OCI-LY3 (cell line): ENCODE results near the gene METTL5.

Source experiments
- H2AFZ ChIP-seq: fragments of 200-600, 300-600 bp; shearing (Covaris generic); 2 replicates; pipeline ENCODE4 v1.6.0; 2014; ENCODE audit warnings: antibody characterized with exemption, low read depth, low read length
- H3K27ac ChIP-seq: fragments of 200-600, 300-600 bp; sonication (generic); 2 replicates; pipeline ENCODE4 v1.5.1; 2014; ENCODE audit warnings: mild to moderate bottlenecking, low read length, moderate library complexity, mixed read lengths
- H3K27me3 ChIP-seq: fragments of 200-600, 300-600 bp; sonication (generic); 2 replicates; pipeline ENCODE4 v1.6.1; 2014; ENCODE audit warnings: low read depth, low read length, mixed read lengths
- H3K36me3 ChIP-seq: fragments of 200-600, 300-600 bp; sonication (generic); replicated peaks from 2 replicates; pipeline ENCODE3; 2014; ENCODE audit warnings: low read depth, low read length, mixed read lengths
- H3K4me1 ChIP-seq: fragments of 300-600, 200-600 bp; sonication (generic); 2 replicates; pipeline ENCODE4 v1.6.1; 2014; ENCODE audit warnings: low read length, mixed read lengths
- H3K4me2 ChIP-seq: fragments of 200-600, 300-600 bp; sonication (generic); 2 replicates; pipeline ENCODE4 v1.6.1; 2014; ENCODE audit warnings: low read length, mixed read lengths
- H3K4me3 ChIP-seq: fragments of 300-600, 200-600 bp; sonication (generic); 2 replicates; pipeline ENCODE4 v1.5.1; 2014; ENCODE audit warnings: antibody characterized with exemption, mild to moderate bottlenecking, low read length, moderate library complexity
- H3K79me2 ChIP-seq: fragments of 300-600, 200-600 bp; shearing (Covaris generic); 2 replicates; pipeline ENCODE4 v1.6.1; 2014; ENCODE audit warnings: mild to moderate bottlenecking, low read length, mixed read lengths
- H3K9ac ChIP-seq: fragments of 300-600, 200-600 bp; shearing (Covaris generic); 2 replicates; pipeline ENCODE4 v1.6.0; 2014; ENCODE audit warnings: mild to moderate bottlenecking, low read length, moderate library complexity
- H3K9me3 ChIP-seq: fragments of 200-600, 300-600 bp; shearing (Covaris generic); 2 replicates; pipeline ENCODE4 v1.6.1; 2014; ENCODE audit warnings: low read length, mixed read lengths; ENCODE audit not compliant: insufficient read depth
- H4K20me1 ChIP-seq: fragments of 200-600, 300-600 bp; sonication (generic); 2 replicates; pipeline ENCODE4 v1.6.1; 2016; ENCODE audit warnings: low read length, mixed read lengths; ENCODE audit not compliant: insufficient read depth
- EZH2phosphoT487 ChIP-seq: fragments of 200-600 bp; shearing (Covaris generic); IDR thresholded peaks from 2 replicates; pipeline ENCODE4 v1.6.1; 2018; ENCODE audit warnings: antibody characterized with exemption, mixed run types, low read depth
- TF ChIP-seq, protein P1 (sequence below): fragments of 200-600, 300-600 bp; sonication (generic); IDR thresholded peaks from 2 replicates; pipeline ENCODE4 v1.5.1; 2014; ENCODE audit warnings: antibody characterized with exemption, low read length, low read depth

METTL5 gene

GRCh38 chr2:169798397-169798717 is 26.3 kb downstream of the METTL5 start:
- H3K27ac ChIP-seq, result peak overlapping the region; percentile 86; the same call in 1 of the 2 replicates
- H3K4me3 ChIP-seq, result peak overlapping the region; percentile 85
- H3K9me3 ChIP-seq, result no peaks in the 10 kb centered on the region
- peak overlapping the region; percentile 76 for H3K9ac ChIP-seq
- H3K4me1 ChIP-seq, result peaks cover 24% of the 10 kb centered on the region
- H3K36me3 ChIP-seq, result peaks cover 5% of the 10 kb centered on the region
- H3K79me2 ChIP-seq, result peaks cover 46% of the 10 kb centered on the region
- H4K20me1 ChIP-seq, result no peaks in the 10 kb centered on the region
- H3K27me3 ChIP-seq, result no peaks in the 10 kb centered on the region
- TF ChIP-seq, protein P1, sequence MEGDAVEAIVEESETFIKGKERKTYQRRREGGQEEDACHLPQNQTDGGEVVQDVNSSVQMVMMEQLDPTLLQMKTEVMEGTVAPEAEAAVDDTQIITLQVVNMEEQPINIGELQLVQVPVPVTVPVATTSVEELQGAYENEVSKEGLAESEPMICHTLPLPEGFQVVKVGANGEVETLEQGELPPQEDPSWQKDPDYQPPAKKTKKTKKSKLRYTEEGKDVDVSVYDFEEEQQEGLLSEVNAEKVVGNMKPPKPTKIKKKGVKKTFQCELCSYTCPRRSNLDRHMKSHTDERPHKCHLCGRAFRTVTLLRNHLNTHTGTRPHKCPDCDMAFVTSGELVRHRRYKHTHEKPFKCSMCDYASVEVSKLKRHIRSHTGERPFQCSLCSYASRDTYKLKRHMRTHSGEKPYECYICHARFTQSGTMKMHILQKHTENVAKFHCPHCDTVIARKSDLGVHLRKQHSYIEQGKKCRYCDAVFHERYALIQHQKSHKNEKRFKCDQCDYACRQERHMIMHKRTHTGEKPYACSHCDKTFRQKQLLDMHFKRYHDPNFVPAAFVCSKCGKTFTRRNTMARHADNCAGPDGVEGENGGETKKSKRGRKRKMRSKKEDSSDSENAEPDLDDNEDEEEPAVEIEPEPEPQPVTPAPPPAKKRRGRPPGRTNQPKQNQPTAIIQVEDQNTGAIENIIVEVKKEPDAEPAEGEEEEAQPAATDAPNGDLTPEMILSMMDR, result no peak
- TF ChIP-seq EZH2phosphoT487, result no peak
- H2AFZ ChIP-seq, result peak overlapping the region; percentile 59
- H3K4me2 ChIP-seq, result peak overlapping the region; percentile 66

DNA sequence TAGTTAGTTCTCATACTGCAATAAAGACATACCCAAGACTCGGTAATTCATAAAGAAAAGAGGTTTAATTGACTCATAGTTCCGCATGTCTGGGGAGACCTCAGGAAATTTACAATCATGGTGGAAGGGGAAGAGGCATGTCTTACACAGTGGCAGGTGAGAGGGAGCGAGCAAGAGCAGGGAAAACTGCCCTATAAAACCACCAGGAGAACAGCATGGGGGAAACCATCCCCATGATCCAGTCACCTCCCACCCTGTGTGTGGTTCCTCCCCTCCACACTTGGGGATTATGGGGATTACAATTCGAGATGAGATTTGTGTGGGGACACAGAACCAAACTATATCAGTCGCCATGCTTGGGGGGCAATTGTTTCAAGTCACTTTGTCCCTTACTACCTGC is 27.1 kb downstream of the METTL5 start:
- Histone ChIP-seq H3K9ac (no peak overlapping the region), H3K27me3 (no peaks in the 10 kb centered on the region), H3K9me3 (no peaks in the 10 kb centered on the region), H3K4me1 (peaks cover 23% of the 10 kb centered on the region), H3K4me2 (no peak overlapping the region), H3K4me3 (no peak overlapping the region), H2AFZ (no peak overlapping the region), H3K27ac (no peak overlapping the region), H4K20me1 (no peaks in the 10 kb centered on the region), H3K79me2 (peaks cover 38% of the 10 kb centered on the region), H3K36me3 (peaks cover 5% of the 10 kb centered on the region)
- TF ChIP-seq EZH2phosphoT487, result no peak

DNA sequence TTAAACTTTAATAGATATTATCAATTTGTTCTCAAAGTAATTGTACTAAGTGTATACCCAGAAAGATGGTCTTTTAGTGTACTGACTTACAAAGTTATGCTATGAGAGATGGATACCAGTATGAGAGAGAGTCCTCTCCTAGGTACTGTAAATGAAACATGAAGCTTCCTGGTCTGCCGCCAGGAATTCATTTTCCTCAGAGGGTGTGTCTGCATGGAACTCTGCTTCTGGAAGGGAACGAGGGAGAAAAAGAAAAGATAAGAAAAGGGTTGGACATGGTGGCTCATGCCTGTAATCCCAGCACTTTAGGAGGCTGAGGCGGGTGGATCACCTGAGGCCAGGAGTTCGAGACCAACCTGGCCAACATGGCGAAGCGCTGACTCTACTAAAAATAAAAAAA is 28.3 kb downstream of the METTL5 start:
- Histone ChIP-seq H3K27me3 (no peaks in the 10 kb centered on the region), H3K27ac (no peak overlapping the region), H3K79me2 (peaks cover 27% of the 10 kb centered on the region), H3K4me1 (peaks cover 13% of the 10 kb centered on the region), H4K20me1 (no peaks in the 10 kb centered on the region), H3K4me3 (no peak overlapping the region), H3K9ac (no peak overlapping the region), H2AFZ (no peak overlapping the region), H3K9me3 (no peaks in the 10 kb centered on the region), H3K36me3 (peaks cover 5% of the 10 kb centered on the region), H3K4me2 (no peak overlapping the region)
- TF ChIP-seq, protein P1, result no peak
- TF ChIP-seq EZH2phosphoT487, result no peak

DNA sequence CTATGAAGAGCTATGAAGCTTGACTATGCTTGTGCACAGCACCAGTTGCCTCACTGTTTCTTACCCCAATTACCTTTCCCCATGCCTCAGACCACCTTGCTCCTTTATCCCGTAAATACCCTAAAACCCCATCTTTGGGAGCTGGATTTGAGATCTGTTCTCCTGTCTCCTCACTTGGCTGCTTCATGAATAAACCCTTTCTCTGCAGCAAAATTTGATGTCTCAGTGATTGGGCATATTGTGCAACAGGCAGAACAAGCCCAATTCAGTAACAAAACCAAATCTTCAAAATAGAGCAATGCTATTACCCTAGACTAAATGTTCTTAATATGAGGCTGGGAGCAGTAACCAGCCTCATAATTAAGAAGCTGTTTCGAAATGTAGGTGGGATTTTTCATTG is 29.5 kb downstream of the METTL5 start:
- no peak overlapping the region for H3K4me2 ChIP-seq
- H3K9me3 ChIP-seq, result no peaks in the 10 kb centered on the region
- H4K20me1 ChIP-seq, result no peaks in the 10 kb centered on the region
- no peak overlapping the region for H2AFZ ChIP-seq
- H3K27ac ChIP-seq, result no peak overlapping the region
- TF ChIP-seq EZH2phosphoT487, result no peak
- TF ChIP-seq, protein P1, result no peak
- no peaks in the 10 kb centered on the region for H3K27me3 ChIP-seq
- peaks cover 14% of the 10 kb centered on the region for H3K79me2 ChIP-seq
- no peaks in the 10 kb centered on the region for H3K36me3 ChIP-seq
- no peak overlapping the region for H3K9ac ChIP-seq
- H3K4me1 ChIP-seq, result peaks cover 8% of the 10 kb centered on the region
- H3K4me3 ChIP-seq, result no peak overlapping the region

DNA sequence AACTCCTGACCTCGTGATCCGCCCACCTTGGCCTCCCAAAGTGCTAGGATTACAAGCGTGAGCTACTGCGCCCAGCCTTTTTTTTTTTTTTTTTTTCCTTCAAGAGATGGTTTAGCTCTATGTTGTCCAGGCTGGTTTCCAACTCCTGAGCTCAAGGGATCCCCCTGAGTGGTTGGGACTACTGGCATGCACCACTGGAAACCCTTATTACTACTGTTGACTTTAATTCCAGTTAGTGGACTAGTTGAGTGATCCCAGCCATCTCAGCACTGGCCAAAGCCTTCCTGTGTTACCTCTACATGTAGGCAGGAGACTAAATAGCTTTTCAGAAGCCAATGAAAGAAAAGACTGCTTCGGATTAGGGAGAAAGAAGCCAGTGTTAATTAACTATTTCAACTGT is 34.1 kb downstream of the METTL5 start:
- H3K9me3 ChIP-seq, result no peaks in the 10 kb centered on the region
- no peaks in the 10 kb centered on the region for H3K27me3 ChIP-seq
- H3K4me3 ChIP-seq, result no peak overlapping the region
- no peak overlapping the region for H3K4me2 ChIP-seq
- H3K79me2 ChIP-seq, result no peaks in the 10 kb centered on the region
- no peak overlapping the region for H3K9ac ChIP-seq
- TF ChIP-seq, protein P1, result no peak
- TF ChIP-seq EZH2phosphoT487, result no peak
- no peaks in the 10 kb centered on the region for H4K20me1 ChIP-seq
- no peak overlapping the region for H2AFZ ChIP-seq
- H3K36me3 ChIP-seq, result no peaks in the 10 kb centered on the region
- no peak overlapping the region for H3K27ac ChIP-seq
- no peaks in the 10 kb centered on the region for H3K4me1 ChIP-seq
